Fibroblast of skin of right biceps (primary cell): Measurements from ENCODE around the gene LMO7.
A peak's percentile ranks its signal among the peaks of the same experiment; 100 is the strongest.
"Not testable (repeated sequence)": the region's sequence is repeated elsewhere in the genome, so short reads cannot be mapped to it uniquely, and the experiment has no call there.

Experiments used
- DNase-seq: peaks from one replicate; pipeline ENCODE4 v3.0.0-alpha.2; 2013

Gene LMO7

GRCh38 chr13:75702476-75702875 is 66.3 kb downstream of the LMO7 start:
- DNase-seq: no peak

DNA sequence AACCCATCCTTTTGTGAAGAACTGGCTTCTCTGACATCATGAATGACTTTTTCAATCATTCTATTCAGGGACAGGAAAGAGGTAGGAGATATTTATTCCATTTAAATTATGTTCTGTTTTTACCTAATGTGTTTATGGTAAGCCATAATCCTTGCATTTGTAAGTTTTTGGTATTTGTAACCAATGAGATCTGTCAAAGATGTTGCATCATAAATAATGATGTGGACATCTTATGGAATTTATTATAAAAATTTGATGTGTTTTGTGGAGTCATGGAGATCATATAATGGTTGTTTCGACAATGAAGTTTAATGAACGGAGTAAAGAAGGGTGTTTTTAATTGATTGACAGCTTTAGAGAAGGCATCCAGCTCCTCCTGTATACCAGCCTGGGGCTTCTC is 67.6 kb downstream of the LMO7 start:
- DNase-seq: no peak

- DNase-seq: peak; percentile 86
Measured at GRCh38 chr13:75704194-75704926, 68.2 kb downstream of the LMO7 start.

DNA sequence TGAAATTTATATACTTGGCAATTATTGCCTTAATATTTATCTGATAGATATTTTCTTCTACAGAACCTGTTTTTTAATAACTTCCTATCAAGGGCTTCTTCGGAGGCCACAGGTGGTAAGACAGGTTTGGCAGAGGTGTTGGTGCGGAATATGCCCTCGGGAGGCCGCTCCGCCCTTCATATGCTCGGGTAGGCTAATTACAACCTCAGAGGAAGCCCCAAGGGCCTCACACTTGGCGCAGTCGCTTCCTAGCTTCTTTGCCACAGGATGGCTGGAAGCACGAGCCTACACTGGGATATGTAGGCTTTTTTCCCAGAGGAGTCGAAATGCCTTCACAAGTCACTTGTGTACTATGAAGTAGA is 68.8 kb downstream of the LMO7 start:
- no peak for DNase-seq

DNA sequence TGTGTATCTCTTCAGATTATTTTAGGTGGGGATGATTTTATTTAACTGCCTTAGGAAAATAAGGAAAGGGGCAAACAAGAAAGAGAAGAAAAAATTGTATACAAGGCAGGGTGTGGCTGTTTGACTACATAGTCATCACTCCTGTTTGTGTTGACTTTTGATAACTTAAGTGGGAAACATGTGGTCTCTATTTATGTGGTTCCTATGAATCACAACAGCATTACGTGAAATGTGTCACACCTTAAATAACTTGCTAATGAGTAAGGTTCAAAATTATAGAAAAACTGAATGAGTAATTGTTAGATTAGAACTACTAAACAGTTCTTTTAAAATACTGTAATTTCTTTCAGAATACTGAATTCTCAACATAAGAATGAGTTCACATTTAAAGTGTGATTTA is 69.3 kb downstream of the LMO7 start:
- peak; percentile 70 for DNase-seq

DNA sequence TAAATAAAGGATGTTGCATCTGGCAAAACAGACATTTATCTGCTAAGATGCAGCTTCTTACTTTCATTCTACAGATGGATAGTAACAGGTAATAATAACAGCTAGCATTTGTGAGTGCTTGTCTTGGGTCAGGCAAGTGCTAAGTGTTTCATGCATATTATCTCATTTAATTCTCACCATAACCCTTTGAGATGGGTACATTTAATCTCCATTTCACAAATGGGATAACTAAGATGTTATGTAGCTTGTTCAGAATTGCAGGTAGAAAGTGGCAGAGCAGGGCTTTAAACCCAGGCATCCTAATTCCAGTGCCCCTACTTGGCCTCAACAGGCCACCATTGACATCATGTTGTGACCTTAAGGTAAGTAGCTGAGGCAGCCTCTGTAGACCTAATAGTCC is 69.8 kb downstream of the LMO7 start:
- no peak for DNase-seq

GRCh38 chr13:75713852-75714251 is 77.7 kb downstream of the LMO7 start:
- DNase-seq: no peak

GRCh38 chr13:75715601-75716523 is 79.7 kb downstream of the LMO7 start:
- DNase-seq: no peak

DNA sequence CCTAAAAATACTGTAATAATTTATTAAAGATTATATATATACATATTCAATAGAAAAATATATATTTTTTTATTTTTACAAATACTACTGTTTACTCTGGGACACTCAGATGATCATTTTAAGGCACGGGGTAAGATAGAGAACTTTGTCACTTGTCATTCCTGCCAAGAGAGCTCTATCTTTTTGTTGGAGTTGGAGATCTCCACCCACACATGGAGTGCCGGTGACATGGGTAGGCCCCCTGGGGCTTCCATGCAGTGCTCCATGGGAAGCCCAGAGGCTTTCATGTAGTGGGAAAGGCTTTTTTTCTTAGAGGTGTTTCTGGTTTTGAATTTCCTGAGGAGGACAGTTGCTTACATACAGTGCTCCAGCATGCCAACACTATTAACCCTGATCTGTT is 81.4 kb downstream of the LMO7 start:
- DNase-seq: no peak

DNA sequence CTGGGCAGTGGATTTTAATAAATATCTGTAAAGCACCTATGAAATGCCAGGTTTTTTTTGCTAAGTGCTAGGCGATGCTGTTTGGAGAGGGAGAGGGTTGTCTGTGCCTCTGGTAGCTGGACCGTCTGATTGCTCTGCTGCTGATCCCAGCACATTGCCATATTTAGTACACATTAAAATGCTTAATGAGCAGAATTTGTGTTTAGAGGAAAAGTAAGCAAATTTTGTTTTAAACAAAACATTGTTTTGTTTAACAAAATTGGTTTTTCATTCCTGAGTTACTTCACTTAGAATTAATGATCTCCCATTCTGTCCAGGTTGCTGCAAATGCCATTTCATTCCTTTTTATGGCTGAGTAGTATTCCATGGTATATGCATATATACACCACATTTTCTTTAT is 85.2 kb downstream of the LMO7 start:
- DNase-seq: no peak

- no peak for DNase-seq
Measured at GRCh38 chr13:75723901-75724300, 87.8 kb downstream of the LMO7 start.

GRCh38 chr13:75724752-75725517 is 88.8 kb downstream of the LMO7 start:
- DNase-seq: no peak

GRCh38 chr13:75725736-75726135 is 89.6 kb downstream of the LMO7 start:
- DNase-seq: no peak

DNA sequence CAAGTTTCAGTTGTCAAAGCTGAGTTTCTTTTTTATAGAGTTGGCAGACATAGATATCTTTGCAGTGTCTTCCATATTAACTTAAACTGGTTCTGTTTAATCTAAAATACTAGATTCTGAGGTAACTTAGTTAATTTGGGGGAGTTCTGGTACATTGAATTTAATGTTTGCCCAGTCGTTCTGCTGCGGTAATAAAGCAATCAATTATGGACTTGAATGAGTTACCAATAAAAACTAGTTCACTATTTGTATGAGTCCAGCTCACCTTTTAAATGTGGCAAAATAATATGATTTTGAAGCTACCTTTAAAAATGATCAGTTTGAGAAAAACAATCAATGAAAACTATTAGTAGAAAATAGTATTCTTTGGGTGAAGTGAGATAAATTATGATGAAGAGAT is 90.2 kb downstream of the LMO7 start:
- no peak for DNase-seq

GRCh38 chr13:75733113-75733512 is 97.0 kb downstream of the LMO7 start:
- DNase-seq: not testable (repeated sequence)

- no peak for DNase-seq
Measured at GRCh38 chr13:75736173-75736572, 100.0 kb downstream of the LMO7 start.

GRCh38 chr13:75738841-75739240 is 102.7 kb downstream of the LMO7 start:
- DNase-seq: no peak

DNA sequence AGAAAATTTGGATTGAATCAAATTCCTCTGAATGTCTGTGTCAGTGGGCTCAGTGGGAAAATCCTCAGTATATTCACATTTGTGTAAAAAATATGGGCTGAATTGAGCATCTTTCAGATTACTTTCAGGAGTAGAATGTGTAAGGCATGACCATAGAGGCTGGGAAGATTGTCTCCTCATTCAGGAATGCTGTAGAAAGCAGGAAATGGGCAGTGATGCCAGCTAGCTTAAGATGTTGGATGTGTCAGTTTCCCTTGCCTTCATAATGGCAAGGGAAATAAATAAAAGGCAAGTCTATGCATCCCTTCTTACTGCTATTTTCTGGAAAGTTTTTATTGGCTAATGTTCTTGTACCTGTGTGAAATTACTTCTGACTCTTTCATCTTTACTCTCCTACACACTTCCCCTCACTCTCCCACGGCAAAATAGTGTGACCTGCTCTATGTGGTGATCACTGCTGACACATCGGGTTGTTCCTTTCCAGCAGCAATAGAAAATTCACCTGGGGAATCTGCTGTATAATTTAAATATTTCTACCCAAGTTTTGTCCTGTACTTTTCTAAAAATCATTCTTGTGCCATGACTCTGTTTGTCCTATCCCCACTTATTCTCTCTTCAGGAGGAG is 103.2 kb downstream of the LMO7 start:
- peak; percentile 23 for DNase-seq

GRCh38 chr13:75740031-75740430 is 103.9 kb downstream of the LMO7 start:
- DNase-seq: no peak

- DNase-seq: not testable (repeated sequence)
Measured at GRCh38 chr13:75743072-75743471, 106.9 kb downstream of the LMO7 start.

DNA sequence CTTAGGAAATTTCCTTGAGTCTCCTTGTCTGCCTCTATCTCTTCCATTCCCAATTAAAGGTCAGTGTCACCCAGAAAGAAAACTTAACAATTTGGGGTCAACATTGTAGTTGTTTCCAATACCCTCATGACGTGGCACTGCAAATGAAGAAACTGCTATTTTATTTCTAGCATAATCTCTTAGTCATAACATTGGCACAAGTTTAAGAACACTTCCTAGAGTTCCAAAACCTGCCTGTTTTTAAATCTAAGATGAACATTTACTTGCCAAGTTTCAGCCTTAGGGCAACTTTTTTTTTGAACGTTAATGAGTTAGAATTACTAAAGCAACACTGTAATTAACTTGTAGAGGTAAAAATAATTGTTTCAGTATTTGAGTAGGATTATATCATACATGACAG is 108.0 kb downstream of the LMO7 start:
- DNase-seq: no peak

DNA sequence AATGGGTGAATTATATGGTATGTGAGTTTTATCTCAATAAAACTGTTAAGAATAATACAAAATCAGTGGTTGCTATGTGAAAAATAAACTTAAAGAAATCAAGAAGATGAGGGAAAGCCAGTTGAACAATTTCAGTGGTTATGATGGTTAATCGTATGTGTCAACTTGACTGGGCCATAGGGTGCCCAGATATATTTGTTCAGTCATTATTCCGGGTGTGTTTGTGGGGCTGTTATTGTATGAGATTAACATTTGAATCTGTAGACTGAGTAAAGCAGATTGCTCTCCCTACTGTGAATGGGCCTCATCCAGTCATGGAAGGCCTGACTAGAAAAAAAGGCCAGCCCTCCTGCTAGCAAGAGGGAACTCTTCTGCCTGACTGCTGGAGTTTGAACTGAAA is 109.3 kb downstream of the LMO7 start:
- DNase-seq: no peak

- DNase-seq: no peak
Measured at GRCh38 chr13:75748874-75749273, 112.7 kb downstream of the LMO7 start.
